A549 treated with dexamethasone at 1 μM for 4 hours (cell line): ENCODE measurements around the gene CAMK2D. TPM values are rescaled to one million over a fixed set of nuclear protein-coding genes. Genes with fewer than 3 reads are reported as not detected.

Experiments
- total RNA-seq: library from RNA; stranded (reverse); fragments of 200-300 nt; extraction: Qiagen RNA extraction; gene quantifications from 5 replicates; pipeline ENCODE4 v1.2.3, GENCODE V29; 2022

Gene CAMK2D
- total RNA-seq = 12.6 to 20.2 TPM (median 15.9 TPM) in 5 replicates

GRCh38 chr4:113761620-113762185 lies at the start of gene CAMK2D:
CAMK2D (minus strand) TSS chr4:113761738; CDS start chr4:113761068, 670 bp downstream.

Other genes with a start within 250 kb of the CAMK2D start
- gene ARSJ, start 217.9 kb upstream of the CAMK2D start, total RNA-seq = 4.6 to 6.1 TPM (median 5.0 TPM) in 5 replicates